Measurements from ENCODE around the gene EXOC6B.

Gene EXOC6B

DNA sequence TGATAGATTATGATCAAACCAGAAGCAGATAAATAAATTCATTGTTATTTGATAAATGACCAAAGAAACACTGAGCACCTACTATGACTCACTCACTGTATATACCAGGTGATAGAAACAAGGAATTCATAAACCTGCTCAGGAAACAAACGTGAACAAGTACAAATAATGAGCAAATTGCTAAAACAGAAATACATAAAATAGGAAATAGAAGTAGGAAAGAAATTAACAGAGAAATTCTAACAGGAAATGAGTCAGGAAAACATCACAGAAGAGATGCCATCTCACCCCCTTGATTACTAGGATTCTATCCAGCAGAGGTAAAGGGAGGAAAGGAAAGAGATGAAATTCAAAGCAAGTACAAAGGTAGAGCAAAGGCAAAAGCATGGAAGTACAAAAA, 31.3 kb downstream of the EXOC6B start:
- Mint-ChIP-seq H3K4me3 (no peak overlapping the region), H3K4me1 (ENCODE audit: low read depth in 2 of 2) (peaks cover 12 to 14% of the 10 kb centered on the region in 2 donors), H3K9me3 (no peaks in the 10 kb centered on the region), H3K27ac (peak overlapping the region in 1 of 2 donors; percentile 6), H3K36me3 (ENCODE audit: insufficient read depth) (no peaks in the 10 kb centered on the region), H3K27me3 (no peaks in the 10 kb centered on the region)
- ATAC-seq (replicated peaks): no peak
- DNase-seq: no peak

DNA sequence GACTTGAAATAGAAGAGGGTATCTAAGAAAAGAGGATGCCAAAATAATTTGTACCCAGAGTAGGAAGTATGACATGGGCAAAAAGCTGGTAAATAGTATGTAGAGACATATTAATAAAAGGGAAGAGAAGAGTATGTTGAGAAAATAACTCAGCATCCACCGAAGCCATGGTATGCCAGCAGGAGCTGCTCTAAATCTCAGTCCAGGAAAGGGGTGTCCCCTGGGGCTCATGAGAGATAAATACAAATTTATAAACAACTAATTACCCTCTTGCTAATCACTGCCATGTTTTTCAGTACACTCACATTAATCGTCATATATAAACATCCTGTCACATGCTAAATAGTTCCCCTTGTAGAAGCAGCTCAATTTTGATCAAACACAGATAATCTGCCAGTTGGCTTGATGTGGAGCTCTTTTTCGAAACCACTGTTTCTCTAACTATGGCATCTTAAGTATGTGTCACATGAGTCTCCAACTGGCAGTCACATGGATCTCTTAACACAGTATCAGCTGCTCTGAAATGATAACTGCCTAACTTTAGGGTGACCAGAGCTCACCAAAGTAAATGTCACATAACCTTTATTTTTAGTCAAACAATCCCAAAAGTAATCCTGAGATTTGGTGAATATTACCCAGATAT, 31.9 kb downstream of the EXOC6B start:
- Mint-ChIP-seq H3K4me1 (ENCODE audit: low read depth in 2 of 2) (peaks cover 12 to 14% of the 10 kb centered on the region in 2 donors), H3K4me3 (no peak overlapping the region), H3K27me3 (no peaks in the 10 kb centered on the region), H3K9me3 (no peaks in the 10 kb centered on the region), H3K36me3 (ENCODE audit: insufficient read depth) (no peaks in the 10 kb centered on the region), H3K27ac (no peak overlapping the region)
- no peak for ATAC-seq (replicated peaks)
- no peak for DNase-seq

DNA sequence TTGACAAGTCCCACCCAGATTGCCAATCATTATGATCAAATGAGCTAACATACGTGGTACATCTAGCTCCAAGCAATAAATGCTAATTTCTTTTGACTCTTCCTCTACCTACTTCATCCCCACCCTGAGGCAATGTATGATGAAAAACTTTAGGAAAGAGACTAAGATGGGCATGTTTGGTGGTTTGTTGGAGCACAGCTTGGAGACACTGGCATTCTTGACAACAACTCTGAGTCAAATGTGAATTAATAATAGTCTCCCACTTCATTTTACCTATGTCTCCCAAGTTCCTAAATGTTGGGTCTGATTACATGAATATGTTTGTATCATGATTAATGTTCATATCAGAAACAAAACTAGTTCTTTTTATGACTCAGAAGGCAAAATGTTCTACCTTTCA, 36.6 kb downstream of the EXOC6B start:
- H3K27me3 Mint-ChIP-seq: no peaks in the 10 kb centered on the region
- DNase-seq (no peak), ATAC-seq (replicated peaks) (no peak)
- H3K36me3 Mint-ChIP-seq (ENCODE audit: insufficient read depth): peaks cover 3% of the 10 kb centered on the region
- H3K27ac Mint-ChIP-seq: no peak overlapping the region
- H3K4me3 Mint-ChIP-seq: no peak overlapping the region
- H3K9me3 Mint-ChIP-seq: no peaks in the 10 kb centered on the region
- peaks cover 0 to 5% of the 10 kb centered on the region in 2 donors for H3K4me1 Mint-ChIP-seq (ENCODE audit: low read depth in 2 of 2)

DNA sequence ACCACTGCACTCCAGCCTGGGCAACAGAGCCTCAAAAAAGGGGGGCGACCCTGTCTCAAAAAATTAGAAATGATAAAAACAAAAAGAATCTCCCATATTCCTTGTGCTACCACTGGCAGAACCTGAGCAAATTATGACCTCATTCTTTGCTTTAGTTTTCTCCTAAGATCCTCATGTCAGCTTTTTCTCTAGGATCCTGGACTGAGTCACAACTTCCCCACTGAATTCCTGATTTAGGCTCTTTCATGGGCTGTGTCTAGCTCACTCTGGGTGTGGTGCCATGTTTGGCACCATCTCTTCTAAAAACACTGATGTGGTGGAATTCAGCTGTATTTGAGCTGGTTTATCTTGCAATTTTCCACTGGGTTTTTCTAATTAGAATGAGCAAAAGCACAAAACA, 37.1 kb downstream of the EXOC6B start:
- H3K4me1 Mint-ChIP-seq (ENCODE audit: low read depth in 2 of 2): peaks cover 0 to 4% of the 10 kb centered on the region in 2 donors
- no peak overlapping the region for H3K27ac Mint-ChIP-seq
- no peak for ATAC-seq (replicated peaks)
- H3K9me3 Mint-ChIP-seq: no peaks in the 10 kb centered on the region
- H3K27me3 Mint-ChIP-seq: no peaks in the 10 kb centered on the region
- DNase-seq: no peak
- H3K4me3 Mint-ChIP-seq: no peak overlapping the region
- peaks cover 3% of the 10 kb centered on the region for H3K36me3 Mint-ChIP-seq (ENCODE audit: insufficient read depth)

DNA sequence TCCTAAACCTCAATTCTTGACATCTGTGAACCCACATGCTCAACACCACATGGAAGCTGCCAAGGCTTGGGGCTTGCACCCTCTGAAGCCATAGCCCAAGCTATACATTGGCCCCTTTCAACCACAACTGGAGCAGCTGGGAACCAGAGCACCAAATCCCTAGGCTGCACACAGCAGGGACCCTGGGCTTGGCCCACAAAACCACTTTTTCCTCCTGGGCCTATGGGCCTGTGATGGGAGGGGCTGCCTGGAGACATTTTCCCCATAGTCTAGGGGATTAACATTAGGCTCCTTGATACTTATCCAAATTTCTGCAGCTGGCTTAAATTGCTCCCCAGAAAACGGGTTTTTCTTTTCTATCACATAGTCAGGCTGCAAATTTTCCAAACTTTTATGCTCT, 40.3 kb downstream of the EXOC6B start:
- no peak overlapping the region for H3K27ac Mint-ChIP-seq
- no peaks in the 10 kb centered on the region for H3K9me3 Mint-ChIP-seq
- no peaks in the 10 kb centered on the region for H3K27me3 Mint-ChIP-seq
- no peak for ATAC-seq (replicated peaks)
- no peak overlapping the region for H3K4me3 Mint-ChIP-seq
- H3K36me3 Mint-ChIP-seq (ENCODE audit: insufficient read depth): peaks cover 3% of the 10 kb centered on the region
- H3K4me1 Mint-ChIP-seq (ENCODE audit: low read depth in 2 of 2): no peaks in the 10 kb centered on the region
- no peak for DNase-seq

DNA sequence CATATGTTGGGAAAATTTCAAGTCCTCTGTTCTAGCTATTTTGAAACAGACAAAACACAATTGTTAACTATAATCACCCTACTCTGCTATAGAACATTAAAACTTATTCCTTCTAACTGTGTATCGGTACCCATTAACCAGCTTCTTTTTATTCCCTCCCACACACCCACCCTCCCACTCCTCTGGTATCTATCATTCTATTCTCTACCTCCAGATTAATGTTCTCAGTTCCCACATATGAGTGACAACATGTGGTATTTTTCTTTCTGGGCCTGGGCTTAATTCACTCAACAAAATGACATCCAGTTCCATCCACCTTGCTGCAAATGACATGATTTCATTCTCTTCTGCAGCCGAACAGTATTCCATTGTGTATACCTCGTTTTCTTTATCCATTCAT, 43.3 kb downstream of the EXOC6B start:
- Mint-ChIP-seq H3K9me3 (no peaks in the 10 kb centered on the region), H3K27me3 (no peaks in the 10 kb centered on the region), H3K4me3 (no peak overlapping the region), H3K4me1 (ENCODE audit: low read depth in 2 of 2) (no peaks in the 10 kb centered on the region), H3K27ac (no peak overlapping the region), H3K36me3 (ENCODE audit: insufficient read depth) (peaks cover 3% of the 10 kb centered on the region)
- DNase-seq (no peak), ATAC-seq (replicated peaks) (no peak)

DNA sequence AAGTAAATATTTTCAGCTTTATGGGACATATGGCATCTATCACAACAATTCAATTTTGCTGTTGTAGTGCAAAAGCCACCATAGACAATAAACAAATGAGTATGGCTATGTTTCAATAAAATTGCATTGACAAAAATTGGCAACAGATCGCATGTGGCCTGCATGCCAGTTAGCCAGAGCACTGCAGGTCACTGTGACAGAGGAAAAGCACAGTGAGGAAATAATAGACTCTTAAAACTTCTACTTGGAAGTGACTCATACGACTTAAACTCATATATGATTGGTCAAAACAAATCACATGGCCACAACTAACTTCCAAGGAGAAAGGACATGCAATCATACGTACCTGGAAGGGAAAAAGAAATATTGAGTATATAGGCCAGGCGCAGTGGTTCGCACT, 44.4 kb downstream of the EXOC6B start:
- no peaks in the 10 kb centered on the region for H3K9me3 Mint-ChIP-seq
- ATAC-seq (replicated peaks) (no peak), DNase-seq (no peak)
- peaks cover 3% of the 10 kb centered on the region for H3K36me3 Mint-ChIP-seq (ENCODE audit: insufficient read depth)
- H3K4me1 Mint-ChIP-seq (ENCODE audit: low read depth in 2 of 2): no peaks in the 10 kb centered on the region
- no peak overlapping the region for H3K27ac Mint-ChIP-seq
- H3K27me3 Mint-ChIP-seq: no peaks in the 10 kb centered on the region
- H3K4me3 Mint-ChIP-seq: no peak overlapping the region

DNA sequence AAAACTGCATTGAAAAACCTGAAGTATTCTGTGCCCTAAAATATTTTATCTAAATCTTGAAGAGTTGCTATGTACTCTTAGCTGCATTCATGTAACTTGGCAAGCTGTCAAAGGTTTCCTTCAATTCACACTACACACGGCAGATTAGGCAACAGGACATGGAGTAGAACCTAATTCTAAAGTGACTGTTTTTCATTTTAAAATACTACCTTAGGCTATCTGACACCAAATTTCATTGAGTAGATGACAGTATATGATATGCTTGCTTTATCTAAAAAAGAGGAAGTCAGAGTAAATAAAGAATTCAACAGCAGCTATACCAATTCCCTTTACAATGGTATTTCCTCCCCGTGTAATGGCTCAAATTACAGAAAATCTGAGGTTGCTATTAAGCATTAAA, 45.4 kb downstream of the EXOC6B start:
- H3K27ac Mint-ChIP-seq: no peak overlapping the region
- H3K27me3 Mint-ChIP-seq: no peaks in the 10 kb centered on the region
- DNase-seq (no peak), ATAC-seq (replicated peaks) (no peak)
- H3K4me3 Mint-ChIP-seq: no peak overlapping the region
- no peaks in the 10 kb centered on the region for H3K4me1 Mint-ChIP-seq (ENCODE audit: low read depth in 2 of 2)
- H3K36me3 Mint-ChIP-seq (ENCODE audit: insufficient read depth): peaks cover 2% of the 10 kb centered on the region
- H3K9me3 Mint-ChIP-seq: no peaks in the 10 kb centered on the region

DNA sequence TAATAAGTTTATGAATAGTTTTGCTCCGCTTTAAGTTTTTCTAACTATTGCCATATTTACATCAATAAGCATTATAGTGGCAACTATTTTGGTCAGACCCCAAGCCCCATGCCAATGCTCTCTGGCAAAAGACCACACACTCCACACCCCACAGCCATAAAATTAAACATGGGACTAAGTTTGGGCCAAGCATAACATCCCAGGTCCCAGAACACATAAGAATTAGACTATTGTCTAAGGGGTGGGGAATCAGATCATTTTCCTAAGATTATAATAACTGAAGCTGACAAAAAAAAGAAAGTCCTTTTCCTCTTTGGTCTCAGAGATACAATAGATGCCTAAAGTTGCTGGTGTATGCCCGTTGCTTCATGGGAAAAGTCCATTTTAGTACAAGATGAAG, 46.3 kb downstream of the EXOC6B start:
- DNase-seq (no peak), ATAC-seq (replicated peaks) (no peak)
- Mint-ChIP-seq H3K36me3 (ENCODE audit: insufficient read depth) (no peaks in the 10 kb centered on the region), H3K4me1 (ENCODE audit: low read depth in 2 of 2) (no peaks in the 10 kb centered on the region), H3K9me3 (no peaks in the 10 kb centered on the region), H3K4me3 (no peak overlapping the region), H3K27me3 (no peaks in the 10 kb centered on the region), H3K27ac (no peak overlapping the region)

DNA sequence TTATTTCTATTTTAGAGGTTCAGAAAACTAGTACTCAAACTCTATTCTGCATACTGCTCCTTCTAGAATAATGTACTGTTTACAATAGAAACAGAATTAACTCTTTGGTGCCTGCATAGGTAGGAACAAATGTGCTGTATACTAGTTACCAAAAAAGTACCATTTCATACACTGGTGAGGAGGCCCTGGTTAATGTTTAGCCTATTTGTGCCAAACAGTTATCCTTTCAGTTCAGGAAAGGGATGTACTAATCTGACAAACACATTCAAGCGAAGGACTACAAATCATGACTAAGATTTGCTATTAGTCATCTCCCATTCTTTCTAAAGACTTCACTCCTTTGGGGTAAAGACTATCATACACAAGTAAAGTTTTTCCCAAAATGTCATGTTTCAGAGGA, 47.4 kb downstream of the EXOC6B start:
- Mint-ChIP-seq H3K36me3 (ENCODE audit: insufficient read depth) (no peaks in the 10 kb centered on the region), H3K27me3 (no peaks in the 10 kb centered on the region), H3K4me3 (no peak overlapping the region), H3K4me1 (ENCODE audit: low read depth in 2 of 2) (no peaks in the 10 kb centered on the region), H3K9me3 (no peaks in the 10 kb centered on the region), H3K27ac (no peak overlapping the region)
- DNase-seq (no peak), ATAC-seq (replicated peaks) (no peak)

DNA sequence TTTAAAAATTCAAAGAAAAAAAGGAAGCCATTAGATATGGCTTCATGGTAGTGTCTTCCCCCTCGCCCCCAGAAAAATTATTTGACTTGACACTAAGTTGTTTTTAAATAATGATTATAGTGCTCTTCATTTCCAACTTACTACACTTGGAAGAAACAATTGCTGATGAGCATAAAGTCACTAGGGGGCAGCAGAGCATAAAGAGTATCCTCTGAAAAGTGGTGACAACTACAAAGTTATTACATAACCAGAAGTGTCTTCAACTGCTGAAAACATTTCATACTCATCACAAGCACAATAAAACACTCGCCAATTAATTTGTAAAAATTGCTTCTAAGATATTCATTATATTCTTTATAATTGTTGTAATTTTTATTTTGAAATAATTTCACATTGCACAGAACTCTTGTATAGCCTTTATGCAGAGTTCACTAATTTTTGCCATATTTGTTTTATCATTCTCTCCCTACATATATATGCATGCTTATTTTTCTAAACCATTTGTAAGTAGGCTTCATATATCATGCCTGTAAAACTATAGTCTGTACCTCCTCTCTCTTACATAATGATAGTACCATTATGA, 54.9 kb downstream of the EXOC6B start:
- no peaks in the 10 kb centered on the region for H3K27me3 Mint-ChIP-seq
- H3K4me1 Mint-ChIP-seq (ENCODE audit: low read depth in 2 of 2): no peaks in the 10 kb centered on the region
- no peak overlapping the region for H3K4me3 Mint-ChIP-seq
- no peak overlapping the region for H3K27ac Mint-ChIP-seq
- peak; percentile 64 to 70 (median 65) for DNase-seq
- H3K36me3 Mint-ChIP-seq (ENCODE audit: insufficient read depth): peaks cover 4% of the 10 kb centered on the region
- no peaks in the 10 kb centered on the region for H3K9me3 Mint-ChIP-seq
- peak; percentile 68 for ATAC-seq (replicated peaks)

DNA sequence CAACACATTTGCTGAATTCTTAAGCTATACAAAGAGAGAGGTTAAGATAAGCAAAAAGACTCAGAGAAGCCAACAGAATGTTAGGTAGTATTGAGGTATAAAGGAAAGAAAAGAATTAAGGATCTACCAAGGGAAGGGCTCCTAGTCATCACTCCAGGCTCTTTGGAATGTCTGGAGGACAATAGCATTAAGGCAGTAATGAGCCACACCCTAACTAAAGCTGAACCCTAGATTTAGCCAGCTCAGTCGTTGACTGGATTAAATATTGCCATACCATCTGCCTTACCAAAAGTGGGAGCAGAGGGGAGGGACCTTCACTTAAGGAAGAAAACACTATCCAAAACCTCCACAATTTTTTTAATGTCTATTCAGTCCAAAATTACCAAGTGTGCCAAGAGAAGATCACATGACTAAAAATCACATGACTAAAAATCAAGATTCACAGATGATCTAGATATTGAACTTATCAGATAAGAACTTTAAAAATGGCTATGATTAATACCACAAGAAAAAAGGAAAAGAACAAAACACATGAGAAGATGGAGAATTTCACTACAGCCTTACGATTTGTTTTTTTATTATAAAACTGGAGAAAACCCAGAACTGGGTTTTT, 59.7 kb downstream of the EXOC6B start:
- no peak overlapping the region for H3K27ac Mint-ChIP-seq
- H3K4me1 Mint-ChIP-seq (ENCODE audit: low read depth in 2 of 2): no peaks in the 10 kb centered on the region
- DNase-seq: no peak
- H3K9me3 Mint-ChIP-seq: no peaks in the 10 kb centered on the region
- H3K27me3 Mint-ChIP-seq: no peaks in the 10 kb centered on the region
- ATAC-seq (replicated peaks): no peak
- H3K4me3 Mint-ChIP-seq: no peak overlapping the region
- H3K36me3 Mint-ChIP-seq (ENCODE audit: insufficient read depth): peaks cover 4% of the 10 kb centered on the region

DNA sequence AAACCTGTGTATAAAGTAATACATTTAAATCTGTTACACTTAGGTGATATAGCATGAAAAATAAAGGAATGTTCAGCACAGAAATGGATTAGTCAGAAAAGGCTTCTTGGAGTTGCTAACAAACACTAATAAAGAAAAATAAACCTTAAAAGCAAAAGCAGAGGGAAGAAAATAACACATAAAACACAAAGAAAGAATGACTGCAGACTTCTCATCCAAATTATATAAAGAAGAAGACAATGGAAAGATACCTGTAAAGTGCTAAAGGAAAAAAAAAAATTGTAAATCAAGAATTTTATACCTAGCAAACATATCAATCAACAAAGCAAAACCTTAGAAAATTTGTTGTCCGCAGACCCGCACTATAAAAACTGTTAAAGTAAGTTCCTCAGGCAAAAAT, 63.6 kb downstream of the EXOC6B start:
- ATAC-seq (replicated peaks): no peak
- no peak for DNase-seq
- Mint-ChIP-seq H3K4me3 (no peak overlapping the region), H3K9me3 (no peaks in the 10 kb centered on the region), H3K27me3 (no peaks in the 10 kb centered on the region), H3K36me3 (ENCODE audit: insufficient read depth) (peaks cover 4% of the 10 kb centered on the region), H3K27ac (no peak overlapping the region), H3K4me1 (ENCODE audit: low read depth in 2 of 2) (peaks cover 0 to 4% of the 10 kb centered on the region in 2 donors)

DNA sequence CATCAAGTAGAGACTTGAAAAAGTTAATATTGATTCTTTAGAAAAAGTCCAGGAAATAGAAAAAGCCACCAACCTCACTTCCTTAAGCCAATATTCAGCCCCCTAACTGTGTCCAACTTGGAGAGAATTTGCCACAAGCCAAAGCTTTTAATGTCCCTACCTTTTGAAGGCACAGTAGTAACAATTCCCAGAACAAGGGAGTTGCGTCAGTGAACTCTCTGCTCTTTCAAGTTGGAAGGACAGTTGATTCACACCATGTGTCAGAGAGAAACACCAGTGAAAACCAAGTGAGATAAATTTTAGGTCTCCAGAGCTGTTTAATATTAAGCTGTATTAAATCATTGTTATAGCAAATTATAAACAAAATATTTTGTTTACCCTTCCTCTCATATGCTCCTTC, 66.1 kb downstream of the EXOC6B start:
- Mint-ChIP-seq H3K9me3 (no peaks in the 10 kb centered on the region), H3K4me3 (no peak overlapping the region), H3K27ac (no peak overlapping the region), H3K27me3 (no peaks in the 10 kb centered on the region), H3K36me3 (ENCODE audit: insufficient read depth) (no peaks in the 10 kb centered on the region), H3K4me1 (ENCODE audit: low read depth in 2 of 2) (peaks cover 0 to 4% of the 10 kb centered on the region in 2 donors)
- no peak for DNase-seq
- no peak for ATAC-seq (replicated peaks)

Measured in effector memory CD8-positive, alpha-beta T cell (primary cell).